ENCODE measurements around the gene PAPOLA. TPM values are rescaled to one million over a fixed set of nuclear protein-coding genes. Genes with fewer than 3 reads are reported as not detected.

Gene PAPOLA
- total RNA-seq, 4 donors from 2014 or later, result 106 to 357 (median 257) TPM

- no peak for DNase-seq
- Histone ChIP-seq H3K4me1 (no peaks in the 10 kb centered on the region), H3K27ac (no peak overlapping the region), H3K9me3 (no peaks in the 10 kb centered on the region), H3K27me3 (no peaks in the 10 kb centered on the region), H3K36me3 (no peaks in the 10 kb centered on the region), H3K4me3 (no peak overlapping the region)
- intact Hi-C loops (cut with DNase I; ENCODE audit: low total_unique reads), result no loop called here
- no peak for TF ChIP-seq CTCF (IDR thresholded peaks at IDR 0.05)
- no peak for TF ChIP-seq POLR2A (IDR thresholded peaks at IDR 0.05)
Measured at GRCh38 chr14:96586056-96586455, 83.9 kb downstream of the PAPOLA start.

- Histone ChIP-seq H3K9me3 (no peaks in the 10 kb centered on the region), H3K4me1 (peaks cover 0 to under 1% of the 10 kb centered on the region in 2 donors), H3K36me3 (no peaks in the 10 kb centered on the region), H3K4me3 (no peak overlapping the region), H3K27ac (no peak overlapping the region), H3K27me3 (no peaks in the 10 kb centered on the region)
- TF ChIP-seq CTCF (IDR thresholded peaks at IDR 0.05) (no peak), POLR2A (IDR thresholded peaks at IDR 0.05) (no peak)
- DNase-seq, result no peak
- intact Hi-C loops (cut with DNase I; ENCODE audit: low total_unique reads), result no loop called here
Measured at GRCh38 chr14:96586921-96587822, 85.0 kb downstream of the PAPOLA start.

- Histone ChIP-seq H3K4me3 (no peak overlapping the region), H3K27ac (no peak overlapping the region), H3K9me3 (no peaks in the 10 kb centered on the region), H3K27me3 (no peaks in the 10 kb centered on the region), H3K4me1 (peaks cover 0 to 7% of the 10 kb centered on the region in 2 donors), H3K36me3 (no peaks in the 10 kb centered on the region)
- TF ChIP-seq POLR2A (IDR thresholded peaks at IDR 0.05), result no peak
- TF ChIP-seq CTCF (IDR thresholded peaks at IDR 0.05), result no peak
- intact Hi-C loops (cut with DNase I; ENCODE audit: low total_unique reads), result no loop called here
- no peak for DNase-seq
Measured at GRCh38 chr14:96587823-96588385, 85.7 kb downstream of the PAPOLA start.

GRCh38 chr14:96588410-96589257 is 86.5 kb downstream of the PAPOLA start:
- Histone ChIP-seq H3K4me3 (no peak overlapping the region), H3K4me1 (peaks cover 0 to 12% of the 10 kb centered on the region in 2 donors), H3K27me3 (no peaks in the 10 kb centered on the region), H3K9me3 (no peaks in the 10 kb centered on the region), H3K27ac (no peak overlapping the region), H3K36me3 (no peaks in the 10 kb centered on the region)
- TF ChIP-seq POLR2A (IDR thresholded peaks at IDR 0.05), result no peak
- no peak for DNase-seq
- intact Hi-C loops (cut with DNase I; ENCODE audit: low total_unique reads), result no loop called here

- no peak for DNase-seq
- peaks cover 0 to 12% of the 10 kb centered on the region in 2 donors for H3K4me1 ChIP-seq
- no peaks in the 10 kb centered on the region for H3K27me3 ChIP-seq
- TF ChIP-seq CTCF (IDR thresholded peaks at IDR 0.05) (no peak), POLR2A (IDR thresholded peaks at IDR 0.05) (no peak)
- no peak overlapping the region for H3K27ac ChIP-seq
- H3K36me3 ChIP-seq, result no peaks in the 10 kb centered on the region
- no peaks in the 10 kb centered on the region for H3K9me3 ChIP-seq
- H3K4me3 ChIP-seq, result no peak overlapping the region
- intact Hi-C loops (cut with DNase I; ENCODE audit: low total_unique reads), result no loop called here
Measured at GRCh38 chr14:96589577-96589976, 87.4 kb downstream of the PAPOLA start.
